Fibroblast of lung (primary cell): ENCODE data around the gene CNTNAP1. TPM values are rescaled to one million over a fixed set of nuclear protein-coding genes. Genes with fewer than 3 reads are reported as not detected.

Experiments used
- DNase-seq, 2 donors: peaks; one replicate each; pipeline versions ENCODE4 v3.0.0 to v3.0.0-alpha.2; 2010; ENCODE audit warnings: low read depth in 2 of 2
- H2AFZ ChIP-seq: 2 replicates; pipeline ENCODE4 v1.5.1; 2012; ENCODE audit warnings: low read length, control low read depth, inconsistent platforms
- H3K27ac ChIP-seq: 2 replicates; pipeline ENCODE4 v1.5.1; 2011; ENCODE audit warnings: low read length, control low read depth; ENCODE audit not compliant: insufficient read depth
- H3K27me3 ChIP-seq: 2 replicates; pipeline ENCODE4 v1.5.1; 2011; ENCODE audit warnings: mild to moderate bottlenecking, low read length; ENCODE audit not compliant: control insufficient read depth, insufficient read depth
- H3K36me3 ChIP-seq: 2 replicates; pipeline ENCODE4 v1.5.1; 2011; ENCODE audit warnings: low read length; ENCODE audit not compliant: control insufficient read depth, insufficient read depth
- H3K4me1 ChIP-seq: 2 replicates; pipeline ENCODE4 v1.5.1; 2011; ENCODE audit warnings: low read length; ENCODE audit not compliant: control insufficient read depth, insufficient read depth; ENCODE audit errors: extremely low read depth
- H3K4me2 ChIP-seq: 2 replicates; pipeline ENCODE4 v1.5.1; 2011; ENCODE audit warnings: low read length, control low read depth; ENCODE audit not compliant: insufficient read depth; ENCODE audit errors: extremely low read depth
- H3K4me3 ChIP-seq, 4 experiments: fragments of 200-600 bp in 1 of 4; sonication (generic) in 1 of 4; replicated peaks in 1 of 4; 2 replicates each; pipeline ENCODE4 v1.5.1; 2011 to 2016; ENCODE audit warnings: low read length in 4 of 4, low read depth in 3 of 4, mild to moderate bottlenecking in 3 of 4, control low read depth in 2 of 4, inconsistent platforms in 1 of 4, mixed read lengths in 1 of 4; ENCODE audit not compliant: insufficient read depth in 1 of 4; ENCODE audit errors: control extremely low read depth in 1 of 4
- H3K79me2 ChIP-seq: 2 replicates; pipeline ENCODE4 v1.5.1; 2012; ENCODE audit warnings: mild to moderate bottlenecking, low read length, inconsistent platforms; ENCODE audit not compliant: control insufficient read depth, insufficient read depth
- H3K9ac ChIP-seq: 2 replicates; pipeline ENCODE4 v1.5.1; 2011; ENCODE audit warnings: mild to moderate bottlenecking, low read length, control low read depth; ENCODE audit not compliant: insufficient read depth
- H3K9me3 ChIP-seq: 2 replicates; pipeline ENCODE4 v1.5.1; 2012; ENCODE audit warnings: low read depth, low read length; ENCODE audit not compliant: control insufficient read depth, insufficient read depth
- H4K20me1 ChIP-seq: 2 replicates; pipeline ENCODE4 v1.5.1; 2011; ENCODE audit warnings: low read length; ENCODE audit not compliant: control insufficient read depth, insufficient read depth; ENCODE audit errors: extremely low read depth
- CTCF ChIP-seq, 2 donors: IDR thresholded peaks in 1 of 2; conservative IDR thresholded peaks in 1 of 2; 1 replicate in 1 of 2; 2 replicates in 1 of 2; pipeline ENCODE4 v1.5.1; 2011 to 2012; ENCODE audit warnings: low read length in 2 of 2, control low read depth in 1 of 2, inconsistent platforms in 1 of 2, low read depth in 1 of 2, mild to moderate bottlenecking in 1 of 2
- EZH2 ChIP-seq: IDR thresholded peaks from 2 replicates; pipeline ENCODE4 v1.5.1; 2012; ENCODE audit warnings: low read length, control low read depth, mild to moderate bottlenecking; ENCODE audit errors: missing control alignments
- polyA plus RNA-seq, 2 donors: library from polyadenylated mRNA; depleted of rRNA in 1 of 2; stranded (reverse) in 1 of 2; unstranded in 1 of 2; fragments of >200 nt; gene quantifications; 2 replicates each; pipeline ENCODE4 v1.2.1, GENCODE V29; 2011 to 2012; ENCODE audit warnings: missing spikeins in 1 of 2
- total RNA-seq: library from RNA; depleted of rRNA; stranded (reverse); fragments of >200 nt; gene quantifications from 2 replicates; pipeline ENCODE4 v1.2.1, GENCODE V29; 2014

Gene CNTNAP1
- total and polyA plus RNA-seq, 2 donors (not counting 1 experiment from before 2014, with no cell fraction given): 39.4 to 40.1 TPM

- H3K9me3 ChIP-seq: no peaks in the 10 kb centered on the region
- H3K4me1 ChIP-seq: peaks cover 47% of the 10 kb centered on the region
- peak overlapping the region; percentile 69 for H3K9ac ChIP-seq
- peaks cover 26% of the 10 kb centered on the region for H3K79me2 ChIP-seq
- TF ChIP-seq CTCF (conservative IDR thresholded peaks at IDR 0.05 in 1 of 2, IDR thresholded peaks at IDR 0.05 in 1 of 2; ENCODE audit: low read depth in 1 of 2, low read length in 2 of 2) (no peak), EZH2 (no peak)
- peak; percentile 76 to 87 for DNase-seq
- peak overlapping the region; percentile 15 for H2AFZ ChIP-seq
- H3K4me2 ChIP-seq: peak overlapping the region; percentile 86
- peak overlapping the region; percentile 95 for H3K27ac ChIP-seq
- H3K36me3 ChIP-seq: peaks cover 4% of the 10 kb centered on the region
- no peaks in the 10 kb centered on the region for H3K27me3 ChIP-seq
- H4K20me1 ChIP-seq: no peaks in the 10 kb centered on the region
- peak overlapping the region; percentile 39 to 65 (median 55) for H3K4me3 ChIP-seq
These were observed 4.2 kb upstream of the CNTNAP1 start for GRCh38 chr17:42677921-42678781.

- H3K4me3 ChIP-seq: peak overlapping the region in 3 of 4 experiments; percentile 35 to 65 (median 57)
- H2AFZ ChIP-seq: peak overlapping the region; percentile 95
- H3K79me2 ChIP-seq: peaks cover 26% of the 10 kb centered on the region
- no peaks in the 10 kb centered on the region for H3K27me3 ChIP-seq
- H4K20me1 ChIP-seq: no peaks in the 10 kb centered on the region
- no peaks in the 10 kb centered on the region for H3K9me3 ChIP-seq
- H3K36me3 ChIP-seq: no peaks in the 10 kb centered on the region
- DNase-seq: peak; percentile 36 to 45
- TF ChIP-seq EZH2: no peak
- no peak for TF ChIP-seq CTCF (conservative IDR thresholded peaks at IDR 0.05 in 1 of 2, IDR thresholded peaks at IDR 0.05 in 1 of 2; ENCODE audit: low read depth in 1 of 2, low read length in 2 of 2)
- H3K4me2 ChIP-seq: peak overlapping the region; percentile 90
- H3K9ac ChIP-seq: peak overlapping the region; percentile 70
- peak overlapping the region; percentile 95 for H3K27ac ChIP-seq
- peaks cover 46% of the 10 kb centered on the region for H3K4me1 ChIP-seq
These were observed 3.3 kb upstream of the CNTNAP1 start for GRCh38 chr17:42678951-42679491.
